K562 (cell line): ENCODE data around the gene CD22. TPM values are rescaled to one million over a fixed set of nuclear protein-coding genes. Genes with fewer than 3 reads are reported as not detected.

Experiments
- FOXM1 ChIP-seq, 2 experiments: fragments of 450-650 bp in 1 of 2; sonication (generic) in 1 of 2; formaldehyde crosslinking in 1 of 2; IDR thresholded peaks; 2 replicates each; pipeline versions ENCODE4 v1.6.1 to v1.9.0; 2017 to 2022; ENCODE audit warnings: low read depth in 2 of 2, mild to moderate bottlenecking in 2 of 2, missing genetic modification reagents in 1 of 2, moderate library complexity in 1 of 2
- GTF2A2 ChIP-seq: IDR thresholded peaks from 2 replicates; pipeline ENCODE4 v1.6.1; 2016; ENCODE audit warnings: mild to moderate bottlenecking, missing genetic modification characterization, missing compliant biosample characterization
- HMGN3 ChIP-seq: IDR thresholded peaks from 2 replicates; pipeline ENCODE4 v1.6.1; 2011; ENCODE audit warnings: borderline replicate concordance, low read depth, mild to moderate bottlenecking, mixed read lengths, low read length; ENCODE audit not compliant: insufficient read length; ENCODE audit errors: extremely low read depth
- KLF6 ChIP-seq: fragments of 250-450 bp; sonication (Bioruptor Pico); IDR thresholded peaks from 2 replicates; pipeline ENCODE4 v1.4.0; 2020; ENCODE audit warnings: mild to moderate bottlenecking, moderate library complexity, borderline replicate concordance
- NFIX ChIP-seq: fragments of 250-450 bp; sonication (Bioruptor Pico); IDR thresholded peaks from 2 replicates; pipeline ENCODE4 v1.4.0; 2020; ENCODE audit warnings: low read depth, mild to moderate bottlenecking, moderate library complexity
- THRAP3 ChIP-seq: fragments of 450-650 bp; IDR thresholded peaks from 2 replicates; pipeline ENCODE4 v1.6.1; 2016; ENCODE audit warnings: mild to moderate bottlenecking, inconsistent platforms, borderline replicate concordance
- ZNF212 ChIP-seq: fragments of 450-650 bp; formaldehyde crosslinking; IDR thresholded peaks from 2 replicates; pipeline ENCODE4 v1.4.0; 2020; ENCODE audit warnings: mild to moderate bottlenecking
- ZNF263 ChIP-seq: sonication (generic); formaldehyde crosslinking; IDR thresholded peaks from 2 replicates; pipeline ENCODE4 v1.8.0; 2022; ENCODE audit warnings: mild to moderate bottlenecking, missing genetic modification reagents, borderline replicate concordance
- ZNF282 ChIP-seq: sonication (generic); formaldehyde crosslinking; IDR thresholded peaks from 2 replicates; pipeline ENCODE4 v1.8.1; 2023; ENCODE audit warnings: missing genetic modification reagents
- polyA plus RNA-seq, 8 experiments: library from polyadenylated mRNA; depleted of rRNA in 4 of 8; stranded (reverse) in 5 of 8; unstranded in 3 of 8; fragments of >200 nt; fragmentation: Nextera tagmentation in 2 of 8; fragmentation: Illumina TruSeq in 1 of 8; extraction: Ambion mirVana in 2 of 8; extraction: Trizol in 1 of 8; gene quantifications; 2 replicates each; pipeline versions ENCODE4 v1.2.1 to v1.2.3, GENCODE V29; 2011 to 2014; ENCODE audit warnings: inconsistent platforms in 1 of 8, missing spikeins in 1 of 8
- total RNA-seq, 7 experiments: library from RNA; depleted of rRNA in 6 of 7; stranded (reverse); fragments of >200 nt in 6 of 7; fragmentation: Illumina TruSeq in 2 of 7; extraction: Trizol in 2 of 7; gene quantifications; 2 replicates each; pipeline versions ENCODE4 v1.2.1 to v1.2.3, GENCODE V29; 2011 to 2021; ENCODE audit warnings: low replicate concordance in 1 of 7
- TF ChIP-seq, protein P1 (sequence below), 2 experiments: fragments of 450-650 bp in 1 of 2; sonication (generic) in 1 of 2; formaldehyde crosslinking in 1 of 2; IDR thresholded peaks; 2 replicates each; pipeline versions ENCODE4 v1.7.1 to v1.9.0; 2016 to 2022; ENCODE audit warnings: inconsistent platforms in 1 of 2, mild to moderate bottlenecking in 1 of 2, missing genetic modification reagents in 1 of 2
- TF ChIP-seq, protein P2 (sequence below): fragments of 250-450 bp; sonication (Bioruptor Pico); IDR thresholded peaks from 2 replicates; pipeline ENCODE4 v1.4.0; 2020; ENCODE audit warnings: mild to moderate bottlenecking, moderate library complexity
- TF ChIP-seq, protein P3 (sequence below): sonication (generic); formaldehyde crosslinking; IDR thresholded peaks from 2 replicates; pipeline ENCODE4 v1.8.0; 2022; ENCODE audit warnings: missing genetic modification reagents, mild to moderate bottlenecking, borderline replicate concordance

The CD22 gene
- total and polyA plus RNA-seq, 9 of the 15 experiments (the other 6 are each of a cell fraction or from before 2014, with no cell fraction given): 0.29 to 5.0 (median 3.5) TPM

DNA sequence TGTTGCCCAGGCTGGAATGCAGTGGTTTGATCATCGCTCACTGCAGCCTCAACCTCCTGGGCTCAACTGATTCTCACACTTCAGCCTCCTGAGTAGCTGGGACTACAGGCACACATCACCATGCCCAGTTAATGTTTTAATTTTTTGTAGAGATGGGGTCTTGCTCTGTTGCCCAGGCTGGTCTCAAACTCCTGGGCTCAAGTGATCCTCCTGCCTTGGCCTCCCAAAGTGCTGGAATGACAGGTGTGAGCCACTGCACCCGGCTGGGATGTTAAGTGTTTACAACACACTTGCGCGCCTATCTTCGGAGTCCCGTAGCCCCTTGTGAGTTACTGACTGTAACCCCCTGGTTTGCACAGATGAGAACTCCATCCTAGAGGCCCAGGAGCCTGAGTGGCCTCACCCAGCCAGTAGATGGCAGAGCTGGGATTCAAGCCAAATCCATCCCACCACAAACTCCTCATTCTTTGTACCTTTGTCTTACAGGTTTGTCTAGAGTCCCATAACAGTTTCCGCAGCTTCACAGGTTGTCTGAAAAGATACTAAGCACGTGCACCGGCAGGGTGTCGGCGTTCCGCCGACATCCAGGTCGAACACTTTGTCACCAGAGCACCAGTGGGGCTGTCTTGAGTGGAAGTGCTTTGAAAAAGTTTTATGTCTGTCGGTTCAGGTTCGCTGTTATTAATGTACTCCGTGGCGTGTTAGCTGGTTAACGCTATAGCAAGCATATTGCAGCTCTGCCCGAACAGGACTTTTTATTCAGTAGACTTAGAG is 22.3 kb upstream of the CD22 start (continued):
- TF ChIP-seq, protein P1, sequence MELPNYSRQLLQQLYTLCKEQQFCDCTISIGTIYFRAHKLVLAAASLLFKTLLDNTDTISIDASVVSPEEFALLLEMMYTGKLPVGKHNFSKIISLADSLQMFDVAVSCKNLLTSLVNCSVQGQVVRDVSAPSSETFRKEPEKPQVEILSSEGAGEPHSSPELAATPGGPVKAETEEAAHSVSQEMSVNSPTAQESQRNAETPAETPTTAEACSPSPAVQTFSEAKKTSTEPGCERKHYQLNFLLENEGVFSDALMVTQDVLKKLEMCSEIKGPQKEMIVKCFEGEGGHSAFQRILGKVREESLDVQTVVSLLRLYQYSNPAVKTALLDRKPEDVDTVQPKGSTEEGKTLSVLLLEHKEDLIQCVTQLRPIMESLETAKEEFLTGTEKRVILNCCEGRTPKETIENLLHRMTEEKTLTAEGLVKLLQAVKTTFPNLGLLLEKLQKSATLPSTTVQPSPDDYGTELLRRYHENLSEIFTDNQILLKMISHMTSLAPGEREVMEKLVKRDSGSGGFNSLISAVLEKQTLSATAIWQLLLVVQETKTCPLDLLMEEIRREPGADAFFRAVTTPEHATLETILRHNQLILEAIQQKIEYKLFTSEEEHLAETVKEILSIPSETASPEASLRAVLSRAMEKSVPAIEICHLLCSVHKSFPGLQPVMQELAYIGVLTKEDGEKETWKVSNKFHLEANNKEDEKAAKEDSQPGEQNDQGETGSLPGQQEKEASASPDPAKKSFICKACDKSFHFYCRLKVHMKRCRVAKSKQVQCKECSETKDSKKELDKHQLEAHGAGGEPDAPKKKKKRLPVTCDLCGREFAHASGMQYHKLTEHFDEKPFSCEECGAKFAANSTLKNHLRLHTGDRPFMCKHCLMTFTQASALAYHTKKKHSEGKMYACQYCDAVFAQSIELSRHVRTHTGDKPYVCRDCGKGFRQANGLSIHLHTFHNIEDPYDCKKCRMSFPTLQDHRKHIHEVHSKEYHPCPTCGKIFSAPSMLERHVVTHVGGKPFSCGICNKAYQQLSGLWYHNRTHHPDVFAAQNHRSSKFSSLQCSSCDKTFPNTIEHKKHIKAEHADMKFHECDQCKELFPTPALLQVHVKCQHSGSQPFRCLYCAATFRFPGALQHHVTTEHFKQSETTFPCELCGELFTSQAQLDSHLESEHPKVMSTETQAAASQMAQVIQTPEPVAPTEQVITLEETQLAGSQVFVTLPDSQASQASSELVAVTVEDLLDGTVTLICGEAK (IDR thresholded peaks at IDR 0.05): peak; percentile 7; the same call in 1 of the 2 replicates
- TF ChIP-seq, protein P1 (CRISPR knock-in tag; IDR thresholded peaks at IDR 0.05): no peak
- TF ChIP-seq ZNF282 (CRISPR knock-in tag) (no peak), ZNF212 (CRISPR knock-in tag) (no peak), NFIX (CRISPR knock-in tag) (no peak), KLF6 (CRISPR knock-in tag) (0 out of 2 replicates have a peak, but pooled peaks have one; percentile 22), HMGN3 (no peak), FOXM1 (IDR thresholded peaks at IDR 0.05; ENCODE audit: low read depth) (0 out of 2 replicates have a peak, but pooled peaks have one; percentile 7), FOXM1 (CRISPR knock-in tag; IDR thresholded peaks at IDR 0.05; ENCODE audit: low read depth) (no peak), GTF2A2 (tag) (no peak), THRAP3 (0 out of 2 replicates have a peak, but pooled peaks have one; percentile 57), ZNF263 (CRISPR knock-in tag) (no peak)
- TF ChIP-seq, protein P2, sequence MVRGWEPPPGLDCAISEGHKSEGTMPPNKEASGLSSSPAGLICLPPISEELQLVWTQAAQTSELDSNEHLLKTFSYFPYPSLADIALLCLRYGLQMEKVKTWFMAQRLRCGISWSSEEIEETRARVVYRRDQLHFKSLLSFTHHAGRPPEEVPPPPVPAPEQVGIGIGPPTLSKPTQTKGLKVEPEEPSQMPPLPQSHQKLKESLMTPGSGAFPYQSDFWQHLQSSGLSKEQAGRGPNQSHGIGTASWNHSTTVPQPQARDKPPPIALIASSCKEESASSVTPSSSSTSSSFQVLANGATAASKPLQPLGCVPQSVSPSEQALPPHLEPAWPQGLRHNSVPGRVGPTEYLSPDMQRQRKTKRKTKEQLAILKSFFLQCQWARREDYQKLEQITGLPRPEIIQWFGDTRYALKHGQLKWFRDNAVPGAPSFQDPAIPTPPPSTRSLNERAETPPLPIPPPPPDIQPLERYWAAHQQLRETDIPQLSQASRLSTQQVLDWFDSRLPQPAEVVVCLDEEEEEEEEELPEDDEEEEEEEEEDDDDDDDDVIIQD (CRISPR knock-in tag): 0 out of 2 replicates have a peak, but pooled peaks have one; percentile 45
- TF ChIP-seq, protein P3, sequence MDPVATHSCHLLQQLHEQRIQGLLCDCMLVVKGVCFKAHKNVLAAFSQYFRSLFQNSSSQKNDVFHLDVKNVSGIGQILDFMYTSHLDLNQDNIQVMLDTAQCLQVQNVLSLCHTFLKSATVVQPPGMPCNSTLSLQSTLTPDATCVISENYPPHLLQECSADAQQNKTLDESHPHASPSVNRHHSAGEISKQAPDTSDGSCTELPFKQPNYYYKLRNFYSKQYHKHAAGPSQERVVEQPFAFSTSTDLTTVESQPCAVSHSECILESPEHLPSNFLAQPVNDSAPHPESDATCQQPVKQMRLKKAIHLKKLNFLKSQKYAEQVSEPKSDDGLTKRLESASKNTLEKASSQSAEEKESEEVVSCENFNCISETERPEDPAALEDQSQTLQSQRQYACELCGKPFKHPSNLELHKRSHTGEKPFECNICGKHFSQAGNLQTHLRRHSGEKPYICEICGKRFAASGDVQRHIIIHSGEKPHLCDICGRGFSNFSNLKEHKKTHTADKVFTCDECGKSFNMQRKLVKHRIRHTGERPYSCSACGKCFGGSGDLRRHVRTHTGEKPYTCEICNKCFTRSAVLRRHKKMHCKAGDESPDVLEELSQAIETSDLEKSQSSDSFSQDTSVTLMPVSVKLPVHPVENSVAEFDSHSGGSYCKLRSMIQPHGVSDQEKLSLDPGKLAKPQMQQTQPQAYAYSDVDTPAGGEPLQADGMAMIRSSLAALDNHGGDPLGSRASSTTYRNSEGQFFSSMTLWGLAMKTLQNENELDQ: no peak
